A673 (cell line): ENCODE measurements around the gene BCAR1. TPM values are rescaled to one million over a fixed set of nuclear protein-coding genes. Genes with fewer than 3 reads are reported as not detected.

Experiments used
- BruUV-seq: library from RNA; stranded (reverse); fragments of 400-500 nt; replicated peaks from 2 replicates; lab custom pipeline; 2021; lab: Mats Ljungman, UMichigan
- CTCF ChIA-PET: fragments of 300-600 bp; sonication (Branson Sonifier 250); formaldehyde crosslinking; loops from one replicate; lab custom pipeline; 2022; ENCODE audit warnings: antibody characterized with exemption; lab: Charles Lee
- POLR2A ChIA-PET: fragments of 300-600 bp; sonication (Branson Sonifier 250); formaldehyde crosslinking; loops from one replicate; lab custom pipeline; 2022; ENCODE audit warnings: antibody characterized with exemption; ENCODE audit not compliant: low non-redundant PET; lab: Charles Lee
- DNase-seq: peaks from one replicate; pipeline ENCODE4 v3.0.0-alpha.2; 2015; ENCODE audit warnings: low spot score
- H3K27ac ChIP-seq: fragments of 200-600 bp; sonication (generic); 2 replicates; pipeline ENCODE4 v1.5.1; 2016; ENCODE audit warnings: mixed run types, low read depth, mild to moderate bottlenecking, mixed read lengths, antibody characterized with exemption, low read length; ENCODE audit not compliant: poor library complexity, severe bottlenecking
- H3K27me3 ChIP-seq: fragments of 200-600 bp; sonication (generic); replicated peaks from 2 replicates; pipeline ENCODE4 v1.6.1; 2017; ENCODE audit warnings: mixed run types, low read depth, mild to moderate bottlenecking, mixed read lengths, antibody characterized with exemption, low read length; ENCODE audit not compliant: insufficient read depth, poor library complexity
- H3K36me3 ChIP-seq: fragments of 200-600 bp; sonication (generic); 2 replicates; pipeline ENCODE4 v1.6.1; 2016; ENCODE audit warnings: mixed run types, mild to moderate bottlenecking, mixed read lengths, antibody characterized with exemption, low read length; ENCODE audit not compliant: insufficient read depth, poor library complexity, severe bottlenecking
- H3K4me1 ChIP-seq: fragments of 200-600 bp; sonication (generic); 2 replicates; pipeline ENCODE4 v1.6.1; 2017; ENCODE audit warnings: mixed run types, mild to moderate bottlenecking, mixed read lengths, antibody characterized with exemption, low read length; ENCODE audit not compliant: insufficient read depth, poor library complexity, severe bottlenecking
- H3K4me3 ChIP-seq: fragments of 200-600 bp; sonication (generic); 2 replicates; pipeline ENCODE4 v1.5.1; 2016; ENCODE audit warnings: low read depth, mixed run types, mild to moderate bottlenecking, mixed read lengths, low read length; ENCODE audit not compliant: poor library complexity, severe bottlenecking
- H3K9me3 ChIP-seq: fragments of 200-600 bp; sonication (generic); 2 replicates; pipeline ENCODE4 v1.6.1; 2016; ENCODE audit warnings: mixed run types, low read depth, mild to moderate bottlenecking, mixed read lengths, antibody characterized with exemption, low read length; ENCODE audit not compliant: poor library complexity, severe bottlenecking
- CTCF ChIP-seq: fragments of 300-800, 200-600 bp; sonication (generic); conservative IDR thresholded peaks from 2 replicates; pipeline ENCODE4 v1.5.1; 2017; ENCODE audit warnings: low read depth, mild to moderate bottlenecking, antibody characterized with exemption, low read length, moderate library complexity, mixed read lengths
- EZH2 ChIP-seq: fragments of 200-600 bp; sonication (generic); IDR thresholded peaks from 2 replicates; pipeline ENCODE4 v1.6.1; 2017; ENCODE audit warnings: borderline replicate concordance, low read depth, mild to moderate bottlenecking, mixed read lengths, antibody characterized with exemption, low read length; ENCODE audit not compliant: poor library complexity, severe bottlenecking
- intact Hi-C: fragments of 100-400 bp; cut with micrococcal nuclease; formaldehyde crosslinking; loops from one replicate; pipeline ENCODE4 v1.10.0; 2022; ENCODE audit not compliant: unreplicated experiment
- total RNA-seq: library from RNA; stranded (reverse); gene quantifications from 2 replicates; pipeline ENCODE4 v1.2.3, GENCODE V29; 2021

The BCAR1 gene
- total RNA-seq, 1 experiment from 2014 or later = 42.2 TPM

GRCh38 chr16:75252946-75253911 is 1.8 kb upstream of the BCAR1 start:
- ChIA-PET POLR2A (no interaction called here), CTCF (no interaction called here)
- intact Hi-C loops = no loop called here
- Histone ChIP-seq H3K4me3 (no peak overlapping the region), H3K27me3 (no peaks in the 10 kb centered on the region), H3K27ac (peak overlapping the region; percentile 86), H3K4me1 (peaks cover 52% of the 10 kb centered on the region), H3K9me3 (no peaks in the 10 kb centered on the region), H3K36me3 (no peaks in the 10 kb centered on the region)
- no TSS peak for BruUV-seq
- peak; percentile 79 for DNase-seq
- TF ChIP-seq CTCF = no peak
- TF ChIP-seq EZH2 = no peak

GRCh38 chr16:75252049-75252864 is 833 bp upstream of the BCAR1 start:
- no TSS peak for BruUV-seq
- CTCF ChIA-PET = no interaction called here
- Histone ChIP-seq H3K4me3 (no peak overlapping the region), H3K4me1 (peaks cover 52% of the 10 kb centered on the region), H3K36me3 (no peaks in the 10 kb centered on the region), H3K9me3 (no peaks in the 10 kb centered on the region), H3K27me3 (no peaks in the 10 kb centered on the region), H3K27ac (peak overlapping the region; percentile 86)
- intact Hi-C loops = no loop called here
- POLR2A ChIA-PET = no interaction called here
- DNase-seq = no peak
- TF ChIP-seq EZH2 (no peak), CTCF (no peak)

GRCh38 chr16:75250809-75251279 is 580 bp downstream of the BCAR1 start:
- intact Hi-C loops = no loop called here
- peak; percentile 34 for DNase-seq
- Histone ChIP-seq H3K4me1 (peaks cover 39% of the 10 kb centered on the region), H3K27me3 (no peaks in the 10 kb centered on the region), H3K4me3 (peak overlapping the region; percentile 93), H3K9me3 (no peaks in the 10 kb centered on the region), H3K36me3 (no peaks in the 10 kb centered on the region), H3K27ac (peak overlapping the region; percentile 84)
- TF ChIP-seq CTCF (no peak), EZH2 (no peak)
- BruUV-seq = no TSS peak
- CTCF ChIA-PET = interaction anchor here (0.5 to 1.9 kb wide), 2 partner anchors 113 to 135 kb away, joined by 4 to 5 read pairs; no protein-coding TSS in a partner anchor
- POLR2A ChIA-PET = no interaction called here
